ENCODE measurements around the gene C10orf90. TPM values are rescaled to one million over a fixed set of nuclear protein-coding genes. Genes with fewer than 3 reads are reported as not detected.

Gene C10orf90
- total and polyA plus RNA-seq, 2 donors (not counting 3 experiments of a cell fraction or from before 2014, with no cell fraction given) = not detected

GRCh38 chr10:126650161-126650560 is 20.3 kb downstream of the C10orf90 start:
- Histone ChIP-seq H3K9me3 (replicated peaks; ENCODE audit: control insufficient read depth, insufficient read depth, low read length) (peaks cover 2% of the 10 kb centered on the region), H4K20me1 (replicated peaks; ENCODE audit: control insufficient read depth, extremely low read depth, insufficient read depth, low read length) (no peaks in the 10 kb centered on the region), H3K4me2 (ENCODE audit: insufficient read depth, low read length) (no peak overlapping the region), H2AFZ (ENCODE audit: low read depth, low read length) (no peak overlapping the region), H3K9ac (replicated peaks; ENCODE audit: extremely low read depth, insufficient read depth, low read length) (no peak overlapping the region), H3K9me1 (replicated peaks; ENCODE audit: control insufficient read depth, extremely low read depth, insufficient read depth, low read length) (no peaks in the 10 kb centered on the region), H3K36me3 (ENCODE audit: control insufficient read depth in 2 of 2, extremely low read depth in 1 of 2, insufficient read depth in 2 of 2, low read length in 2 of 2) (no peaks in the 10 kb centered on the region), H3K27ac (ENCODE audit: insufficient read depth, low read depth, low read length) (no peak overlapping the region), H3K27me3 (ENCODE audit: control insufficient read depth in 2 of 2, insufficient read depth in 2 of 2, low read length in 2 of 2) (no peaks in the 10 kb centered on the region), H3K79me2 (ENCODE audit: control insufficient read depth, insufficient read depth, low read length) (no peaks in the 10 kb centered on the region), H3K4me3 (replicated peaks in 1 of 3; ENCODE audit: insufficient read depth in 1 of 3, low read depth in 1 of 3, low read length in 3 of 3) (no peak overlapping the region), H3K4me1 (ENCODE audit: control insufficient read depth, extremely low read depth, insufficient read depth, low read length) (no peaks in the 10 kb centered on the region)
- dilution Hi-C loops (cut with MboI; ENCODE audit: extremely low pct_ligation_motif_present, low sequenced_read_pairs) = no loop called here
- no peak for TF ChIP-seq MAX (IDR thresholded peaks at IDR 0.05; ENCODE audit: insufficient read depth, insufficient read length)
- no peak for TF ChIP-seq JUN (IDR thresholded peaks at IDR 0.05; ENCODE audit: borderline replicate concordance, insufficient read depth, insufficient read length, low read depth)
- TF ChIP-seq MYC (IDR thresholded peaks at IDR 0.05; ENCODE audit: low read depth, low read length) = no peak
- no peak for TF ChIP-seq CTCF (IDR thresholded peaks at IDR 0.05; ENCODE audit: extremely low read depth in 1 of 2, insufficient read depth in 1 of 2, low read depth in 1 of 2, low read length in 2 of 2)
- TF ChIP-seq FOS (IDR thresholded peaks at IDR 0.05; ENCODE audit: borderline replicate concordance, insufficient read depth, low read length) = no peak
- TF ChIP-seq POLR2AphosphoS5 (IDR thresholded peaks at IDR 0.05; ENCODE audit: insufficient read depth, low read depth, low read length) = no peak
- BruUV-seq (replicated peaks) = no TSS peak
- ChIA-PET POLR2A (no interaction called here), CTCF (no interaction called here)
- intact Hi-C loops (cut with micrococcal nuclease) = no loop called here
- no peak for FAIRE-seq
- no peak for DNase-seq (ENCODE audit: low read depth, low spot score)

GRCh38 chr10:126647116-126647515 is 23.4 kb downstream of the C10orf90 start:
- Histone ChIP-seq H3K9me1 (replicated peaks; ENCODE audit: control insufficient read depth, extremely low read depth, insufficient read depth, low read length) (no peaks in the 10 kb centered on the region), H3K36me3 (ENCODE audit: control insufficient read depth in 2 of 2, extremely low read depth in 1 of 2, insufficient read depth in 2 of 2, low read length in 2 of 2) (no peaks in the 10 kb centered on the region), H3K4me2 (ENCODE audit: insufficient read depth, low read length) (no peak overlapping the region), H4K20me1 (replicated peaks; ENCODE audit: control insufficient read depth, extremely low read depth, insufficient read depth, low read length) (no peaks in the 10 kb centered on the region), H3K4me3 (replicated peaks in 1 of 3; ENCODE audit: insufficient read depth in 1 of 3, low read depth in 1 of 3, low read length in 3 of 3) (no peak overlapping the region), H3K27ac (ENCODE audit: insufficient read depth, low read depth, low read length) (no peak overlapping the region), H3K27me3 (ENCODE audit: control insufficient read depth in 2 of 2, insufficient read depth in 2 of 2, low read length in 2 of 2) (no peaks in the 10 kb centered on the region), H3K79me2 (ENCODE audit: control insufficient read depth, insufficient read depth, low read length) (no peaks in the 10 kb centered on the region), H3K9me3 (replicated peaks; ENCODE audit: control insufficient read depth, insufficient read depth, low read length) (peaks cover 2% of the 10 kb centered on the region), H2AFZ (ENCODE audit: low read depth, low read length) (no peak overlapping the region), H3K9ac (replicated peaks; ENCODE audit: extremely low read depth, insufficient read depth, low read length) (no peak overlapping the region), H3K4me1 (ENCODE audit: control insufficient read depth, extremely low read depth, insufficient read depth, low read length) (no peaks in the 10 kb centered on the region)
- no peak for DNase-seq (ENCODE audit: low read depth, low spot score)
- no peak for FAIRE-seq
- CTCF ChIA-PET = no interaction called here
- POLR2A ChIA-PET = no interaction called here
- TF ChIP-seq FOS (IDR thresholded peaks at IDR 0.05; ENCODE audit: borderline replicate concordance, insufficient read depth, low read length) (no peak), POLR2AphosphoS5 (IDR thresholded peaks at IDR 0.05; ENCODE audit: insufficient read depth, low read depth, low read length) (no peak), CTCF (IDR thresholded peaks at IDR 0.05; ENCODE audit: extremely low read depth in 1 of 2, insufficient read depth in 1 of 2, low read depth in 1 of 2, low read length in 2 of 2) (no peak), POLR2A (IDR thresholded peaks at IDR 0.05; ENCODE audit: low read depth, low read length) (no peak), MAX (IDR thresholded peaks at IDR 0.05; ENCODE audit: insufficient read depth, insufficient read length) (no peak), JUN (IDR thresholded peaks at IDR 0.05; ENCODE audit: borderline replicate concordance, insufficient read depth, insufficient read length, low read depth) (no peak), GATA2 (IDR thresholded peaks at IDR 0.05; ENCODE audit: insufficient read depth, insufficient read length, low read depth, low read length) (no peak), EZH2 (IDR thresholded peaks at IDR 0.05; ENCODE audit: borderline replicate concordance, low read depth, low read length, severe bottlenecking) (no peak), MYC (IDR thresholded peaks at IDR 0.05; ENCODE audit: low read depth, low read length) (no peak)
- dilution Hi-C loops (cut with MboI; ENCODE audit: extremely low pct_ligation_motif_present, low sequenced_read_pairs) = no loop called here
- intact Hi-C loops (cut with micrococcal nuclease) = no loop called here
- BruUV-seq (replicated peaks) = no TSS peak
